ENCODE results near the gene RYR1. TPM values are rescaled to one million over a fixed set of nuclear protein-coding genes. Genes with fewer than 3 reads are reported as not detected.
"Not testable (repeated sequence)": the region's sequence is repeated elsewhere in the genome, so short reads cannot be mapped to it uniquely, and the experiment has no call there.

Gene RYR1
- total RNA-seq, 1 donor from 2014 or later = 2.3 TPM

DNA sequence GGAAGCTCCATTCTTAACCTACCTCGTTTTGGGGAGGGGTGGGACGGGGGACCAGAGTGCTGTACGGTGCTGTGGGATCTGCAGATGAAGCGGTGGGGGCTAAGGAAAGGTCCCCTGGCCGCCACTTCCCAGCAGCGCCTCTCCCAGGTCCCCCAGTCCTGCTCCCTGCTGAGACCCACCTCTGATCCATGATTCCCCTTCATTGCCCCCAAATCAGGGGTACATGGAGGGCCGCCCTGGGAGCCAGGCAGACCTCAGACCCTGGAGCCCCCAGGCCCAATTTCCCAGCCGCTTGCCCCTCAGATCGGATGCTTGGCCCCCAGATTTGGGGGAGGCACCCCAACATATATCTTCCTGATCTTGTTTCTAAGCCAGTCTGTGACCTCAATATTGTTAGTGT, 34.4 kb upstream of the RYR1 start:
- intact Hi-C loops (cut with micrococcal nuclease) = no loop called here

DNA sequence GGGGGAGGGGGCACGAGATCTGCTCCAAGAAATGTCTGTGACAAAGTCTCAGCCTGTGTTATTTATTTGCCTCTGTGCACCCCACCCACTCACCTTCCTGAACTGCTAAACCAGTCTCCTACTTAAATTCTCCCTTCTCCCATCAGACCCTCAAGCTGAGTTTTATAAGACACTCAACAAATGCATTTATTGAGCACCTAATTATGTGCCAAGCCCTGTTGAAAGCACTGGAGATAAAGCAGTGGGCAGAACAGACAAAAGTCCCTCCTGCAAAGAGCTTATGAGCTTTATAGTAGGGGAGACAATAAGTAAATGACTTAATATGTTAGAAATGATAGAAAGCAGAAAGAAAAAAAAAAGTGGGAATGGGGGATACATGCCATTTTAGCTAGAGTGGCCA, 34.0 kb upstream of the RYR1 start:
- intact Hi-C loops (cut with micrococcal nuclease) = no loop called here

DNA sequence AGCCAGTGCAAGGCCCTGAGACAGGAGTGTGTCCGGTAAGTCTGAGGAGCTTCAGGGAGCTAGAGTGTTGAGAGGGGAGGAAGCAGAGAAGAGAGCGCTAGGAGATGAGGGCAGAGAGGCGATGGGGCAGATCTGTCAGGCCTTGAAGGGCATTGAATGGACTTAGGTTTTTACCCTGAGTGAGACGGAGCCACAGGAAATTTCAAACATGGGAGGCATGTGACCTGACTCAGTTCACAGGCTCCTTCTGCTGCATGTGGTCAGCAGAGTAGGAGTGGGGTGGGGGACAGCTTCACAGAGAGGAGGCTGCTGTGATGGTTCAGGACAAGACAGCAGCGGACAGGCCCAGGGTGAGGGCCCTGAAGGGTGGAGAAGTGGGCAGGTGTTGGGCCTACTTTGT, 33.1 kb upstream of the RYR1 start:
- intact Hi-C loops (cut with micrococcal nuclease) = loop anchor here (5.0 kb wide), 1 partner anchor 487 kb away; no protein-coding TSS in a partner anchor

DNA sequence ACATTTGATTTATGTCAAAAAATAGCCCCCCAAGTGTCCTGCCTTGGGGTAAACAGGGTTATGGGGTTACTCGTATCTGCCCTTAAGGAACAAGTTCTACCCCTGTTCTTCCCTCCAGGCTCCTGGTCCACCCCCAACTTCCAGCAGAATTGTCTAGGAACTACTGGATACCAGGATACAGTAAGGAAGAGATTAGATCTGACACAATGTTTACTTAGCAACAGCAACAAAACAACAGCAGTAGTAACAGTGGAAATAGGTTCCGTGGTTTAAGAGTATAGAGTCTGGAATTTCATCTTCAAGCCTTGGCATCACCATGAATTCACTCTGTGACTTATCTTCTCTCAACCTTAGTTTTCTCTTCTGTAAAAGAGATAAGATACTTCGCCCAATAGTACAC, 32.3 kb upstream of the RYR1 start:
- intact Hi-C loops (cut with micrococcal nuclease) = loop anchor here (5.0 kb wide), 1 partner anchor 486 kb away; no protein-coding TSS in a partner anchor

DNA sequence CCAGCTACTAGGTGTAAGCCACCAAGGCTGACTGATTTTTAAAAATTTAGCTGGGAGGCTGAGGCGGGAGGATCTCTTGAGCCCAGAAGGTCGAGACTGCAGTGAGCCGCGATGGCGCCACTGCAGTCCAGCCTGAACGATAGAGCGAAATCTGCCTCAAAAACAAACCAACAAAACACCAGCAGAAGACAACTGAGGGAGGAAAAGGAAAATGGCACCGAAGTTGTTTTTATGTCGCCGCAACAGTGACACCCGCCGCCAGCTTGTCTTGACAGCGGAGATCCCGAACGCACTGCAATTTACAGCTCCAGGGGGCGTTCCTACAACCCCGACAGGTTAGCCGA, 30.9 kb upstream of the RYR1 start:
- intact Hi-C loops (cut with micrococcal nuclease) = loop anchor here (1.0 to 5.0 kb wide), 11 partner anchors 8 to 528 kb away; partner anchors contain the start of genes CATSPERG, GGN, MRPS12 and NFKBIB

DNA sequence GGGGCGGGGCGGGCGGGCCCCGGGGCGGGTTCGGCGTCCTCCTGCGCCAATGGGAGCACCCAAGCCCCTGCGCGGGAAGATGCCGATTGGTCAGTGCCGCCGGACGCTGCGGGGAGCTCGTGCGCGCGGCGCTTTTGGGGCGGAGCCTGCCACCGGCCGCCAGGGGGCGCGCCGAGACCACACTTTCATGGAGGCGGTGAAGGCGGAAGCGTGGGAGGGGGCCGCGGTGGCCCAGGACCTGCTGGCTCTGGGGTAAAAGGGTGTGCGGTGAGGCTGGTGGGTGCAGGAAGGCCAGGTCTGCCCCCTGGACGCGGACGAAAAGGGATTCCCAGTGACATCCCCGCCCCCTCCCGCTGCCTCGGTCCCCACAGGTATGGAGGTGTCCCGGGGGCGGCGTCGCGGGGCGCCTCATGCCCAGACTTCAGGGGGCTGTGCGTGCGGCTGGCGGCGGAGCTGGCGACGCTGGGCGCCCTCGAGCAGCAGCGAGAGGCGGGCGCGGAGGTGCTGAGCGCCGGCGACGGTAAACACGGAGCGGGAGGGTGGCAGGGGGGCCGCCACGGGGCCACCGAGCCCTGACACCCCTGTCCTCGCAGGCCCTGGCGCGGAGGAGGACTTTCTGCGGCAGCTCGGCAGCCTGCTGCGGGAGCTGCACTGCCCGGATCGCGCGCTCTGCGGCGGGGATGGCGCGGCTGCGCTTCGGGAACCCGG, 30.4 kb upstream of the RYR1 start, which contains the start of gene FAM98C:
FAM98C (plus strand) TSS at position 127 of the 708 bp plus-strand sequence; CDS start at position 188, 61 bp downstream.
- intact Hi-C loops (cut with micrococcal nuclease) = loop anchor here (1.0 to 5.0 kb wide), 16 partner anchors 9 to 549 kb away; partner anchors contain the start of genes CATSPERG, ECH1, EIF3K and GGN

DNA sequence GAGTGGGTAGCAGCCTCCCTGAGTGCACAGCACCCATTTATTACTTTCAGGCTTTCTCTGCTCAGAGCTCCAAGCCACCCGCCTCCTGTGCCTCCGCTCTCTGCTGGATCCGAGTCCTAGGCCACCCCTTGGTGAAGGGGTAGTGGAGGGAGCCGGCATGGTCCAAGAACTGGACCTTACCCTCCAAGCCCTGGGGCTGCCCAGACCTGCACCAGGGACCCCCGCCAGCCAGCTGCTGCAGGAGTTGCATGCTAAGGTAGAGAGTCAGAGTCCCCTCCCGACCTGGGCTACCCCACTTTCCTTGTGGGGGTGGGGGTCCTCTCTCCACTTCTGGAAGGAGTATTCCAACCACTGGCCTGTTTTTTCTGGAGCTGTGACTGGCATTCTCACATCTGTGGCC, 28.6 kb upstream of the RYR1 start:
- intact Hi-C loops (cut with micrococcal nuclease) = loop anchor here (5.0 kb wide), 1 partner anchor 482 kb away; no protein-coding TSS in a partner anchor

DNA sequence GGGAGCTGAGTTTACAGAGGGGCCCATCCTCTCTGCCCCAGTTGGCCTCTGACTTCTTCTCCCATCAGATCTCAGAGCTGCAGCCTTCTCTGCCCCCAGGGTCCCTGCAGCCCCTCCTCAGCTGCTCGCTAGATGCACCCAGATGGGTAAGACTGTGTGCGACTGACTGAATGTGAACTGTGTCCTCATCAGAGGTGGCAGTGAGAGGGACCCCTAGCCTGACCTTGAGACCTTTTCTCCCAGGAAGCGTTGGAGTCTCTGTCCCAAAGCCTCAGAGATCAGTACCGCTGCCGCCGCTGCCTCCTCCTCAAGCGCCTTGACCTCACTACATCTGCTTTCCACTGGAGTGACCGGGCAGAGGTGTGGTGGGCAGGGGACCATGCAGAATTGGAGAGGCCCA, 28.2 kb upstream of the RYR1 start:
- intact Hi-C loops (cut with micrococcal nuclease) = no loop called here

DNA sequence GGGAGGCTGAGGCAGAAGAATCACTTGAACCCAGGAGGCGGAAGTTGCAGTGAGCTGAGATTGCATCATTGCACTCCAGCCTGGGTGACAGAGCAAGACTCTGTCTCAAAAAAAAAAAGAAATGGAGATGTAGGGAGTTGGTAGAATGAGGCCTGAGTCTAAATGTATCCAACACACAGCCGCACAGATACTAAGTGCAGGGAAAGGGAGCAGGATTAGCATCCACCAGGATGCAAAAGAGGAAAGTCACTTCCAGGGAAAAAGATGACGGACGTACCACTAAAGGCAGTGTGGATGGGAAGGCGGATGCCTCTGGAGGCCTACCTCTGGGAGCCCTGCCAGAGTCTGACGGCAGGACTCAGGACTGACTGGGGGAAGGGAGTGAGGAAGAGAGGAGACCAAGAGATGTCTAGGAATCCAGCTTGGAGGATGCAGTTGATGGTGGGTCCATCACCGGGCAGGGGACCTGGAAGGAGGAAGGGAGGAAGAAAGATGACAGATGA, 23.8 kb upstream of the RYR1 start:
- intact Hi-C loops (cut with micrococcal nuclease) = no loop called here

DNA sequence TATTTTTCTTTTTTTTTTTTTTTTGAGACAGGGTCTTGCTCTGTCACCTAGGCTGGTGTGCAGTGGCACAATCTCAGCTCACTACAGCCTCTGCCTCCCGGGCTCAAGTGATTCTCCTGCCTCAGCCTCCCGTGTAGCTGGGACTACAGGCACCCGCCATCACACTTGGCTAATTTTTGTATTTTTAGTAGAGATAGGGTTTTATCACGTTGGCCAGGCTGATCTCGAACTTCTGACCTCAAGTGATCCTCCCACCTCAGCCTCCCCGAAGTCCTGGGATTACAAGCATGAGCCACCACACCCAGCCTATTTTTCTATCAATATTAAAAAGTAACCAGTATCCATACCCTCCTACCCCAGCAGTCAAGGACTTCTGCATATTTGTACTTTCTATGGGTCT, 23.1 kb upstream of the RYR1 start:
- intact Hi-C loops (cut with micrococcal nuclease) = not testable (repeated sequence)

DNA sequence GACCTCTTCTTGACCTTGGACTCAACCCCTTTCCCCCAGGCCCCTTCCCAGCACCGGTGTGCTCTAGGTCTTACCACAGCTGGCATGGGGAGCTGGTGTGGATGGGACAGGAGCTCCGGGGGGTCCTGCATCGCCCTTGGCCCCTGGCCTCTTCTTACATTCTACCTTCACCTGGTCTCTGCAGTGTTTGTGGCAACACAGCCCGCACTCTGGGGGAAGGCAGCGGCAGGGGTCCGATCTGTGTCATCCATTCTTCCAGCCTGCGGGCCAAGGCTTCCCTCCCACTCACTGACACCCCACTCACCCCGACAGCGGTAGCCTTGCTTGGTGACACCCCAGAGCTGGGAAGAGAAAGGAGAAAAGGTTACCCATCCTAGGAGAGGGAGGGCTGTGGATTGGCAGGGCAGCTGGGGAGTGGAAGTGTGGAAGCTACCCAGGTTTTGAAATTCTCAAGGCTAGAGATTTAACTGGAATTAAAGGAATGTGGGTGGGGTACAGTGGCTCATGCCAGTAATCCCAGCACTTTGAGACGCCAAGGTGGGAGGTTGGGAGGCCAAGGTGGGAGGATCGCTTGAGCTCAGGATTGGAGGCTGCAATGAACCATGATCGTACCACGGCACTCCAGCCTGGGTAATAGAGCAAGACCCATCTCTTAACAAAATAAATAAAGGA, 22.3 kb upstream of the RYR1 start:
- intact Hi-C loops (cut with micrococcal nuclease) = no loop called here

DNA sequence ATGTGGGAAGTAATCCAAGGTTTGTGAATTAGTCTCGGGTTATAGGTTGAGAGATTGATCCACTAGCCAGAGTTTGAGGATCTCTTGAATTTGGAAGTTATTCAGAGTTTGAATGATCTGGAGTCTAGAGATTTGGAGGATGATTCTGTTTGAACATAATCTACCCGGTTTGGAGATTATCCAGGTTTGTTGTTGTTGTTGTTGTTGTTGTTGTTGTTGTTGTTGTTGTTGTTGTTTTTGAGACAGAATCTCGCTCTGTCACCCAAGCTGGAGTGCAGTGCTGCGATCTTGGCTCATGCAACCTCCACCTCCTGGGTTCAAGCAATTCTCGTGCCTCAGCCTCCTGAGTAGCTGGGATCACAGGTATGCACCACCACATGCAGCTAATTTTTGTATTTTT, 21.6 kb upstream of the RYR1 start:
- intact Hi-C loops (cut with micrococcal nuclease) = not testable (repeated sequence)

DNA sequence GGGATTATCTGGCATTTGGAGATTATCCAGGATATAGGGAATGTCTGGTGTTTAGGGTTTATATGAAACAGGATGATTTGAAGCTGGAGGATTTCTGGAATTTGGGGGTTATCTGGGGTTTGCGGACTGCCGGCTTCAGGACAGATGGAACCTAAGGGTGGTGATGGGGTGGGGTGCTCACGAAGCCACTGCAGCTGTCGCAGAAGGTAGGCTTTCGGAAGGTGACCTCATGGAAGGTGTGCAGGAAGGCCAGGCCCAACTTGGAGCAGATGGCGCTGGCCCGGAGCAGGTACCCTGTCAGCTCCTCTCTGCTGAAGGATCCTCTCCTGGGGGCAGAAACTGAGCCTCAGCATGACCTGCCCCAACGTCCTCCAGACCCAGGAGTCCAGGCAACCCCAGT, 21.0 kb upstream of the RYR1 start:
- intact Hi-C loops (cut with micrococcal nuclease) = no loop called here

DNA sequence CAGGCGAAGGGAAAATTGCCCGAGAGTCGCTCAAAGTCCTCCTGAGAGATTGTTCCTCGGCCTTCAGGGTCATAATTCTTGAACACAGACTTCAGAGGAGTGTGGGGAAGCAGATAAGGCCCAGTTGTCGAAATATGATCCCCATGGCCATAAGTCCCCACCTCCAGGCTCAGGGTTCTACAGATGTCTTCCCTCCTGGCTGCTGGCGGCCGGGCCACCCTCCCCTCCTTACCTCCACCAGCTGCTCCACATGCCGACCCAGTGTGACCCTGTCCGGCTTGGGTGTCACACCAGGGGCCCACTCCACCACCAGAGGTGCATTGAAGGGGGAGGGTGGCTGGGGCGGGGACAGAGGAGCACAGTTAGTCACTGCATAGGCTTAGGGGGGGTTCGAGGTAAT, 20.5 kb upstream of the RYR1 start:
- intact Hi-C loops (cut with micrococcal nuclease) = no loop called here

DNA sequence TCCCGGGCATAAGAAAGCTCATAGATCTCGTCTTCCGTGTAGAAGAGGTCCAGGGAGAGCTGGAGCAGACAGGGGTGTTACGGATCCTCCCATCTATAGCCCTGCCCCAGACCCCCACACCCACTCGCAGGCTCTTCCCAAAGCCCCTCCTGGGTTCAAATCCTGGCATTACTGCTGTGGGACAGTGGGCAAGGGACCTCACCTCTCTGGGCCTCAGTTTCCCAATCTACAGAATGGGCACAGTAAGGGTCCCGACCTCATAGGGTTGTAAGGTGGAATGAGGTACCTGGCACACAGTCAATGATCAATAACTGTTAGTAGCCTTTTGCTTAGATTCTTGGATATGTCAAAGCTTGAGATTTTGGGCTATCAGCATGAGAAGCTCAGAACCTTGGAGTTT, 20.1 kb upstream of the RYR1 start:
- intact Hi-C loops (cut with micrococcal nuclease) = no loop called here

DNA sequence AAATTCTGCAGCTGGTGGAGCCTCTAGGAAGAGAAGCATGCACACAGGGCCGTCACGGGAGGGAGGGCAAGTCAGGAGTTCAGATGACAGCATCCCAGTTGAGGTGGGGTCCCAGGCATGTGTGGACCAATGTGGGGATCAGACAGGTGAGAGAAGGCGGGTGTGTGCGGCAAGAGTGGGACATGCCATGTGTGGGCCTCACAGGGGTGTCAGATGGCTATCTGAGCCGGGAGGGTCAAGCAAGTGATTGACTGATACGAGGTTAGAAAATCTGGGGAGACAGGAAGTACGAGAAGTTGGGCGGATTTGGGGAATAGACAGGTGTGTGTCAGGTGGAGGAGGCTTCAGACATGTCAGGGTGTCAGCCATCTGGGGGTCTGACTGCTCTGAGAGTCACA, 16.3 kb upstream of the RYR1 start:
- intact Hi-C loops (cut with micrococcal nuclease) = loop anchor here (5.0 kb wide), 2 partner anchors 200 to 515 kb away; partner anchors contain the start of genes EIF3K, MAP4K1, MRPS12 and SARS2

DNA sequence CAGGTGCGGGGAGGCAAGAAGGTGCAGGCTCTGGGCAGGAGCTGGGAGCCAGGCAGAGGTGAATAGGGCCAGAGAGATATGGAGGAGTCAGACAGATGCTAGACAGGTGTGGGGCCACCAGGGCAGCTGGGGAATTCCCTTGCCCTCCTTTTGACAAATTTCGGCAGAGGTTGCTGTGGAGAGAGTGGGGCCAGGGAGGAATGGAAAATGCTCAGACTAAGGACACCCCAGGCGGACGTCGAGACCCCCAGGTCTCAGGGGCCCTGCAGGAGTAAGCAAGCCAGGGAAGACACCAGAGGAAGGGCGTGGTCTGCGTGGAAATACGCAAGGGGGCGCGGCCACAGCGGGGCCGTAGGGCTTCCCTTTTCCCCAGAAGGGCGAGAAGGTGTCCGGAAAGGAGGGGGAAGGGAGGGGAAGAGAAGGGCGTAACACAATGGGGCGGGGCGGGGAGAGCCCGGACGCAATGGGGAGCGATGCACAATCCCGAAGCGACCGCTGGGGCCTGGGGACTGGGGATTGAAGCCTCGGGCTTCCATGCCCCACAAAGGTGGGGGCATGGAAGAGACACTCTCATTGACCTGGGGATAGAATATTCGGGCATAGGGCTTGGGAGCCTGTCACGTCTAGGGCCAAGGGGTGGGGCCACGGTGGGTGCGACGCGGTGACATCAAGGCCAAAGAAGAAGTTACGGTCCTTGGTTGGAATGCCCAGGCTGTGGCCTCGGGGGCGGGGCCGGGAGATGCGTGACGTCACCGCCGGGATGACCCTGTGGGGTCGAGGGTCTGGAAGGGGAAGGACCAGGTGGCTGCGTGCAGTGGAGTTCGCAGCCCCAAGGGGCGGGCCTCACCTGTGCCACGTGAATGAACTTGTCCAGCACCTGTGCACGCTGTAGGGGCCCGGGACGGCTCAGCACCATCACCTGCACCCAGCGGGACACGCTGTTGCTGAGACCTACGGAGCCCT, 15.7 kb upstream of the RYR1 start:
- intact Hi-C loops (cut with micrococcal nuclease) = loop anchor here (5.0 kb wide), 2 partner anchors 199 to 514 kb away; partner anchors contain the start of genes EIF3K, MAP4K1, MRPS12 and SARS2

DNA sequence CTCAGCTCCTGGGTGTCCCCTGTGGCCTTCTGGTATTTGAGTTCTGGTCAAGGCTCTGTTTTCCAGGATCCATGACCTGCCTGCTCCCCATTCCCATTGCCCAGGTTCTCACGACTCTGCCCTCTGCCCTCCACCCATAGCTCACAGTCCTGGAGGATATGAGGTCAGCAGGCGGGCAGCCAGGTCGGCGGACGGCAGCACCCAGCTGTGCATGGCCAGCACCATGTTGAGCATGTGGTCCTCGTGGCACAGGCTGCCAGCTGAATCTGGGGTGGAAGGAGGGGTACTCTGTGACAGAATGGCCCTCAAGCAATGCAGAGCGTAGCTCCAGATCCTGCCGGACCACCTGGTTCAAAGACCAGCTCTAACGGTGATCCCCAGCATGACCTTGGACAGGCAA, 12.6 kb upstream of the RYR1 start:
- intact Hi-C loops (cut with micrococcal nuclease) = no loop called here

DNA sequence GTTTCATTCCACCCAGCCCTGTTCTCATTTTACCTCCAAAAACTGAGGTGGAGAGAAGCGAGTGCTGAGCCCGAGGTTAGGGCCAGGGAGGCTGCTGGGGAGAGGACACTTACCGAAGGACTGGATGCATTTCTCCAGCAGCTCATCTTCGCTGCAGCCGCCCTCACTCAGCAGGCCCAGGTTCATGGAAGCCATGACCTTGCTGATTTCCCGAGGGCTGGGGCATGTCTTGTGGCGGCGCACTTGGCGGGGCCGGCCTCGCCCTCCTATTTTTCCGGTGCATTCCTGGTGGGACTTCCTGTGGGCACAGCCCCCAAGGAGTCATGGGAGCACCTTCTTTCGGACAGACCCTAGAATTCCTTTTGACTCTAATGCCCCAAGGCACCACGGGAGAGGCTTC, 11.6 kb upstream of the RYR1 start:
- intact Hi-C loops (cut with micrococcal nuclease) = no loop called here

DNA sequence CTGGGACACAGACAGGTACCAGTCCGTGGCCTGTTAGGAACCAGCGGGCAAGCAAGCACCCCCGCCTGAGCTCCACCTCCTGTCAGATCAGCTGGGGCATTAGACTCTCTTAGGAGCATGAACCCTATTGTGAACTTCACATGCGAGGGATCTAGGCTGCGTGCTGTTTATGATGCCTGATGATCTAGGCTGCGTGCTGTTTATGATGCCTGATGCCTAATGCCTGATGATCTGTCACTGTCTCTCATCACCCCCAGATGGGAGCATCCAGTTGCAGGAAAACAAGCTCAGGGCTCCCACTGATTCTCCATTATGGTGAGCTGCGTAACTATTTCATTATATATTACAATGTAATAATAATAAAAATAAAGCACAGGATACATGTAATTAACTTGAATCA, 11.1 kb upstream of the RYR1 start:
- intact Hi-C loops (cut with micrococcal nuclease) = no loop called here

DNA sequence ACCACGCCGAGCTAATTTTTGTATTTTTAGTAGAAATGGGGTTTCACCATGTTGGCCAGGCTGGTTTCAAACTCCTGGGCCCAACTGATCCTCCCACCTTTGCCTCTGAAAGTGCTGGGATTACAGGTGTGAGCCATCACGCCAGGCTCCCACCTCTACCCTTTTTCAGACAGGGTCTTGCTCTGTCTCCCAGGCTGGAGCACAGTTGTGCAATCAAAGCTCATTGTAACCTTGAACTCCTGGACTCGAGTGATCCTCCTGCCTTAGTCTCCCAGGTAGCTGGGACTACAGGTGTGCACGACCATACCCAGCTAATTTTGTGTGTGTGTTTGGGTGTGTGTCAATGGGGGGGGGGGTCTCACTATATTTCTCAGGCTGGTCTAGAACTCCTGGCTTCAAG, 9.2 kb upstream of the RYR1 start:
- intact Hi-C loops (cut with micrococcal nuclease) = no loop called here
